ENCODE results near the gene TTLL10.
"Not testable (repeated sequence)": the region's sequence is repeated elsewhere in the genome, so short reads cannot be mapped to it uniquely, and the experiment has no call there.

Gene TTLL10

GRCh38 chr1:1175221-1176062, 1.8 kb downstream of the TTLL10 start:
- TF ChIP-seq, protein P1, sequence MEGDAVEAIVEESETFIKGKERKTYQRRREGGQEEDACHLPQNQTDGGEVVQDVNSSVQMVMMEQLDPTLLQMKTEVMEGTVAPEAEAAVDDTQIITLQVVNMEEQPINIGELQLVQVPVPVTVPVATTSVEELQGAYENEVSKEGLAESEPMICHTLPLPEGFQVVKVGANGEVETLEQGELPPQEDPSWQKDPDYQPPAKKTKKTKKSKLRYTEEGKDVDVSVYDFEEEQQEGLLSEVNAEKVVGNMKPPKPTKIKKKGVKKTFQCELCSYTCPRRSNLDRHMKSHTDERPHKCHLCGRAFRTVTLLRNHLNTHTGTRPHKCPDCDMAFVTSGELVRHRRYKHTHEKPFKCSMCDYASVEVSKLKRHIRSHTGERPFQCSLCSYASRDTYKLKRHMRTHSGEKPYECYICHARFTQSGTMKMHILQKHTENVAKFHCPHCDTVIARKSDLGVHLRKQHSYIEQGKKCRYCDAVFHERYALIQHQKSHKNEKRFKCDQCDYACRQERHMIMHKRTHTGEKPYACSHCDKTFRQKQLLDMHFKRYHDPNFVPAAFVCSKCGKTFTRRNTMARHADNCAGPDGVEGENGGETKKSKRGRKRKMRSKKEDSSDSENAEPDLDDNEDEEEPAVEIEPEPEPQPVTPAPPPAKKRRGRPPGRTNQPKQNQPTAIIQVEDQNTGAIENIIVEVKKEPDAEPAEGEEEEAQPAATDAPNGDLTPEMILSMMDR (IDR thresholded peaks at IDR 0.05; ENCODE audit: low read depth, low read length, missing control alignments), result no peak
- no peak for DNase-seq (ENCODE audit: low read depth)
- no peak overlapping the region for H3K4me3 ChIP-seq (ENCODE audit: low read depth, low read length)

DNA sequence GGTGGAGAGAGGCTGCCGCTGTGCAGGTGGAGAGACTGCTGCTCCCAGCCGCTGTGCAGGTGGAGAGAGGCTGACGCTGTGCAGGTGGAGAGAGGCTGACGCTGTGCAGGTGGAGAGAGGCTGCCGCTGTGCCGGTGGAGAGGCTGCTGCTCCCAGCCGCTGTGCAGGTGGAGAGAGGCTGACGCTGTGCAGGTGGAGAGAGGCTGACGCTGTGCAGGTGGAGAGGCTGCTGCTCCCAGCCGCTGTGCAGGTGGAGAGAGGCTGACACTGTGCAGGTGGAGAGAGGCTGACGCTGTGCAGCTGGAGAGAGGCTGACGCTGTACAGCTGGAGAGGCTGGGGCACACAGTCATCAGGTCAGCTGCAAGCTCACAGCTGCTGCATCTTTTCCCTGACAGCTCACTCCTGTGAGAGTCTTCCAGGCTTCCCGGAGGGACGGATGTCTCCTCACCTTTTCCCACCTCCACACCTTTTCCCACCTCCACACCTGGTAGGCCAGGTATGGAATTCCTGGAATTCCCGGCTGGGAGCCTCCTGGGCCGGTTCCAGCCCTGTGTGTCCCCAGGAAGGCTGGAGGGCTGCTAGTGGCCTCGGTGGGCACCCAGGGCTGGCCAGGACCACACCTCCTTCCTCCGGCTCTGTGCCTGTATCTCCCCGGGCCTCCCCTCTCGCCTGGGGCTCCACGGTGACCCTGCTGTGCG, 2.5 kb downstream of the TTLL10 start:
- not testable (repeated sequence) for DNase-seq (ENCODE audit: low read depth); H3K4me3 ChIP-seq (ENCODE audit: low read depth, low read length)

GRCh38 chr1:1176931-1177330, 3.3 kb downstream of the TTLL10 start:
- H3K4me3 ChIP-seq (ENCODE audit: low read depth, low read length), result no peak overlapping the region
- TF ChIP-seq, protein P1 (IDR thresholded peaks at IDR 0.05; ENCODE audit: low read depth, low read length, missing control alignments), result no peak
- DNase-seq (ENCODE audit: low read depth), result no peak

DNA sequence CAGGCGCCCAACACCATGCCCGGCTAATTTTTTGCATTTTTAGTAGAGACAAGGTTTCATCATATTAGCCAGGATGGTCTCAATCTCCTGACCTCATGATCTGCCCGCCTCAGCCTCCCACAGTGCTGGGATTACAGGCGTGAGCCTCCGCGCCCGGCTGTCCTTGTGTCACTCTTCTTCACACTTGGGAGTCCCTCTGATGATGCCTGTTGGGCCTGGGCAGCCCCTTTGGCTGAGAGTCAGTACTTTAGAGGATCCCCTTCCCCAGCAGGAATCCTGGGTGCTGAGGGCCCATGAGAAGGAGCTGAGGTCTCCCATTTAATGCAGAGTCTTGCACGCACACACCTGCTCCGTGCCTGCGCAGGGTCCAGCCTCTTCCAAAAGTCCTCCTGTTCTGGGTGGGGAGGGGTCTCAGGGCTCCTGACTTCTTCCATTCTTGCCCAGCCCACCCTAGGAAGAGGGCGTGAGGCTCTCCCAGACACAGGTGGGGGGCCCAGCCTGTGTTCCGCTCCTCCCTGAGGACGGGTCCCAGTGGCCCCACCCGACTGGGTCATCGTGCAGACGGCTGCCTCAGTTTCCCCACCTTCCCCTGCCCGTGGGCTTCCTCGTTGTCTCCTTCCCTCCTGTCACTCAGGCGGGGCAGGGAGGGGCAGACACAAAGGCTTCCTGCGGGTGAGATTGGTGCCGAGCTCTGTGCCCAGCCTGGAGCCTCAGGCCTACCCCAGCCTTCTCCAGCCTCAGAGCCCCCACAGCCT, 3.9 kb downstream of the TTLL10 start:
- H3K4me3 ChIP-seq (ENCODE audit: low read depth, low read length), result no peak overlapping the region
- DNase-seq (ENCODE audit: low read depth), result no peak
- TF ChIP-seq, protein P1 (IDR thresholded peaks at IDR 0.05; ENCODE audit: low read depth, low read length, missing control alignments), result no peak

DNA sequence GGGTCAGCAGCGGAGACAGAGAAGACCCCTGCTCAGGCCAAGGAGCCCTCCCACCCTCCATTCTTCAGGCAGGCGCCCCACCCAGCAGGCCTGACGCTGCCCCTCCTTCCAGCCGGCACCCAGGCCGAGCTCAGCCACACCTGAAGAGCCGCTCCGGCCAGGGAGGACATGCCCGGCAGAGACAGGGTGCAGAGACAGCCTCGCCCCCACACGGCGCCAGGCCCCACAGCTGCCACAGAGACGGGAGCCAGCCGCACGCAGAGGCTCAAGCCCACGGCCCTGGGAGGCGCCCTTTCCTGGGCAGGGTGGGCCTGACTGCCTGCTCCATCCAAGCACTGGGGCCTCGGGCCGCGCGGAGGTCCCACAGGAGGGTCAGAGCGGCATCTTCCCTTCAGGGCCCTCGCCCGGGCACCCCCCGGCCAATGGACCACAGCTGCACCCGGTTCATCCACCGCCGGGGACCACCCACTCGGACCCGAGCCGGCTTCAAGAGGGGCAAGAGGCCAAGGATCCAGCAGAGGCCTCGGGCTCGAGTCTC, 5.2 kb downstream of the TTLL10 start:
- TF ChIP-seq, protein P1 (IDR thresholded peaks at IDR 0.05; ENCODE audit: low read depth, low read length, missing control alignments), result no peak
- DNase-seq (ENCODE audit: low read depth), result no peak
- H3K4me3 ChIP-seq (ENCODE audit: low read depth, low read length), result no peak overlapping the region

DNA sequence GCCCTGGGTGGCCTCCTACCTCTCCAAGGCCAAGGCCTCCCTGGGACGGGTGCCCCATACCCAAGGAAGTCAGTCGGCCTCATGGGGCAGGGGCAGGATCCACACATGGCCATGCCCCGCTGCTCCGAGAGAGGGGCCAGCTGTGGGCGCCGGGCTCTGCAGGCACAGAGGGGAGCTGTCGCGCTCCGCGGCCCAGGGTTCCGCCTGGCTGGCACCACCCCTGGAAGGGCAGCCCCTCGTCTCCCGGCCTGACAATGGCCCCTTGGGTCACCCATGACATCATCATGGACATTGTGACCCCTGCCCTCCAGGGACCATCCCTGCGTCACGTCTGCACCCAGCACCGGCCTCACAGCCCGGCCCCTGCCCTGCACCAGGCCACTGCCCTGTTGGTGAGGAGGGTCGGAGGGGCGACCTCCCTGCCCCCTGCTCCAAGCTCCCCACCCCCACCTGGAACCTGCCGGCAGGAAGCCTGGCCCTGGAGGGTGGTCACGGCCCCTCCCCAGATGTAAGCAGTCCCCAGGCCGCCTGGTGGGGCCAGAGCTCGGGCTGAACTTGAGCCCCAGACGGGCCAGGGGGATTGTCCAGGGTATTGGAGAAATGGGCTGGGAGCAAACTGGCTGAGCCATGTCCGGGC, 5.8 kb downstream of the TTLL10 start:
- H3K4me3 ChIP-seq (ENCODE audit: low read depth, low read length), result no peak overlapping the region
- no peak for DNase-seq (ENCODE audit: low read depth)
- TF ChIP-seq, protein P1 (IDR thresholded peaks at IDR 0.05; ENCODE audit: low read depth, low read length, missing control alignments), result no peak
